HG03097 (cell line): ENCODE data around the gene CTNNAL1.

Source experiments
- ATAC-seq: cut with Tn5 transposase; IDR thresholded peaks from one replicate; pipeline ENCODE4 v1.9.1; 2021; ENCODE audit not compliant: unreplicated experiment, low FRiP score

Gene CTNNAL1

DNA sequence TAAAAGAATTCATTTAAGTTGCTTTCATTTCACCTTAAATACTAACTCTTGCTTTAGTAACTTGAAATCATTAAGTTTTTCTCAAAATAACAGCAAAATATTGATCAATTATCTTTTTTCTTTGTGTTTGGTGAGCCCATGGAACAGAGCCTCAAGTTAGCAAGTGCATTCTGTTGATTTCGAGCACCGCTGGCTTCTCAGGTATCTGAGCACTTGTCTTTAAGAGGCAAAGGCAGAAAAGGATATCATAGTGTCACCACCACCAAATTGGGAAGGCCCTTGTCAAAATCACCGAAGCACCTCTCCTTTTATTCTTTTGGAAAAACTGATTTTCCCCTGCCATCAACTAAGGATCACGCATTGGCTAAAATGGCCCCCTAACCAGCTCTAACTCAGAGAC lies 17.1 kb upstream of the CTNNAL1 start:
- ATAC-seq = no peak

DNA sequence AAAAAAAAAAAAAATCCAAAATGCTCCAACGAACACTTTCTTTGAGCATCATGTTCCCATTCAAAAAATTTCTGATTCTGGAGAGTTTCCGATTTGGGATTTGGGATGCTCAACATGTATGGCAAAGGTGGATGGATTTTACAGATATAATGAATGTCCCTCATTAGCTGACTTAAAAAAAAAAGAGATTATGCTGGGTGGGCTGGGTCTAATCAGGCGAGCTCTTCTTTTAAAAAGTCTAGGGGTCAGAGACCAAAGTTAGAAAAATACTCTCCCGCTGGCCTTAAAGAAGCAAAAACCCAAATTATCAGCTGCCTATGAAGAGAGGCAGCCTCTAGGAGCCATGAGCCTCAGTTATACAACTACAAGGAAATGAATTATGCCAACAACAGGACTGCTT lies 15.2 kb upstream of the CTNNAL1 start:
- ATAC-seq = no peak

DNA sequence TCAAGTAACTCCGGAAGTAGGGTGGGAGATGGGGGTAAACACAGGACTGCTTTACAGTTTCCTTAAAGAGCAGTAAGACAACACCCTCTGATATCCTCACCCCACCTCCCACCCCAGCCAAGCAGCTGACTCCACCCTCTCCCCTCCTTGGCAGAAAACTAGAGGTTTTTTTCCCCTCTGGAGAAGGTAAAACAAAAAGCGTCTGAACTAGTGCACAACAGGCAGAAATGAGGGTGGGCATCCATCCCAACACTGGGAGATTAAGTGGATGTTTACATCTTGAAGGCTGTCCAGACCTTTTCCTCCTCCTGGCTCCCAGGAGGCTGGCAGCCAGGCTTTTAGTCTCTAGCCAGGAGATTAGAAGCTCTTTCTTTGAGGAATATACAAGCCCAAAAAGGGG lies 13.9 kb upstream of the CTNNAL1 start:
- ATAC-seq = no peak

DNA sequence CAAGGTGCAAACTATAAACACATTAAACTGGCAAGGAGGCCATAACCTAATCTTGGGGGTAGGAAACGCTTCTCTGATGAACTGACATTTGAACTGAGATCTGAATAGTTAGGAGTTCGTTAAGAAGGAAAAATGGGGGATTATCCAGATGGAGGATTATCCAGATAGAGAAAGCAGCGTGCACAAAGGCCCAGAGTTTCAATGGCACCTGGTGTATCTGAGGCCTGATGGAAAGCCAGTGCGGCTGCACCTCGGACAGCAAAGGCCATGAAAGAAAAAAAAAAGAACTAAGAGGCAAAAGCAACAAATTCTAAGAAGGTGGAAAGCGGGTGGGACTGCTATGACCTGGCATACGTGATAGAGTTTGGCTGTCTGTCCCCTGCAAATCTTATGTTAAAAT lies 13.0 kb upstream of the CTNNAL1 start:
- ATAC-seq = no peak

DNA sequence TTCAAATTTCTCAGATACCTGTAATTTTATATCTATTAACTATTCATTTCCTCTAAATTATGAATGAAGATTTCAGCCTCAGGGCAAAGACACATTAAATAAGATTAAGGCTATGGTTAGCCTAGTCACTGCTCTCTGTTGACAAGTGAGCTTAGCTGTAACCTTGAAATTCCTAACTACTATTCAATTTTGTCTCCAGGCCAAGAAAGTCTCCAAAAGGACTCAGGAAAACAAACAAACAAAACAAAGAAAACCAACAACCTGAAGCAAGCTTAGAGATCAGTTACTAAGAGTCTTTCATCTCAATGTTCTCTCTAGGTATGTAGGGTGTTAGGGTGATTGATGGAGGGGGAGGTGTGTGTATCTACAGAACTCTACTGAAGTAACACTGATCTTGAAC lies 9.6 kb upstream of the CTNNAL1 start:
- ATAC-seq = no peak

DNA sequence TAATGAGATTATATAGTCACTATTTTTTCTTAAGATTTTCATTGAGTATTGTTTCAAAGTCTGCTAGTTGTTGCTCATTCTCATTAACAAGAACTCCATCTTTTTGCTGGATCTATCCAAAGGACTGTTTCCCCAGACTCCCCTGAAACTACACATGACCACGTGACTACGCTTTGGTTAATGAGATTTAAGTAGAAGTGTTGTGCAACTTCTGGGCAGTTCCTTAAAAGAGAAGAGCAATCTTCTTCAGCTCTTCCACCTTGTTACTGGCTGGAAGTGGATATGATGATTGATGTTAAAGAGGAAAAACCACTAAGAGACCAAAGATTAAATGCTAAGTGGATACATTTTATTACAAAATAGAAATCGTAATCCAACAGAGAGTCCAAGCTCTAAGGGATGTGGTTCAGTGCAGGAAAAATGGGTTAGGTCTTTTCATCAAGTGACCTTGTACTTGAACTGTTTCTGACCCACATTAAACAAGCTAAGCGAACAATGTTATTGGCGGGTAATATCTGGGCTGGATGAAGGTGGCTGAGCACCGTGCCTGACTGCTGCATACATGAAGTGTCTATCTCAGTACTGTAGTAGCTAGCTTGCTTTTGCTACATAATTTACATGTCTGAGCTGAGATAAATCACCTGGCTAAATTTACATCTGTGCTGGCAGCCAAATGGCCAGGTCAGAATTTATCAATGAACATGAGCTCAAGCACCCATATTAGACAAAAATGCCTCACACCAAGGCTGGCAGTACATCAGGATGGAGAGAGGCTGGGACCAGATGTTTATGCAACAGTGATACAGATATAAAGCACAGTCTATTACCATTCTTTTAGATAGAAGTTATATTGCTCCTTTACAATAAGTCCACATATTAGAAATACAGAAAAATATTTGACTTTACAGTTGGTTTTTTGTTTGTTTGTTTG lies 7.5 kb upstream of the CTNNAL1 start:
- ATAC-seq = no peak

DNA sequence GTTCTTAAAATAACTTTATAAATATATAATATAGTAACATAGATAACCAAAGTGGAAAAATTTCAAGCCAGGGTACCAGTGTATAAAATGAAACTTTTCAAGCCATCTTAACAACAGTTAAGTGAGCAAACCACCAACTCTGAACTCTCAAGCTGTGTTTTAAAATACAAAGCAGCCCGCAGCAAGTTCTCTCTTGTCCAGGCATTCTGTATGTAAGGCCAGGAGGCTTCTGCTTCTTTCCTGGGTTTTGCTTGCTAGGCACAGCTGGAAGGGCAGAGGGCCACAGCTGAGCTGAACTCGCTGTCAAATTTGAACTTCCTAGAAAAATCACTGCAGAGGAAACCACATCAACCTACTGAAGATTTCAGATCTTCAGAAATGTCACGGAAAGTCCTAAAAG lies 6.8 kb upstream of the CTNNAL1 start:
- ATAC-seq = no peak

DNA sequence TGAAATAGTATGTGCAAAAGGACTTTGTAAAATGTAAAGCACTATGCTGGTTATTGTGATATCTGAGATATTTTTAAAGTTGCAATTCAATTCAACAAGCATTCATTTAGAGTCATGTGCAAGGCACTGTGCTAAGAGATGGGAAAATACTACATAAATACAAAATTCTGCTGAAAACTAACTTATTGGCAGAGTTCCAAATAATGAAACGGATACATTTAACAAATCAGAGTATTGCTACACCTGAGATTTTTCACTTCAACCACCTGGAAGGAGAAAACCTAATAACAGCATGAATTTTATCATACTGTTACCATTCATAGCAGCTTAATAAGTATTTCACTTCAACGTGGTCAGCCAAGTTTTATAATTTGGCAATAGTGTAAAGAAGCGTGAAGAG lies 6.1 kb upstream of the CTNNAL1 start:
- no peak for ATAC-seq

DNA sequence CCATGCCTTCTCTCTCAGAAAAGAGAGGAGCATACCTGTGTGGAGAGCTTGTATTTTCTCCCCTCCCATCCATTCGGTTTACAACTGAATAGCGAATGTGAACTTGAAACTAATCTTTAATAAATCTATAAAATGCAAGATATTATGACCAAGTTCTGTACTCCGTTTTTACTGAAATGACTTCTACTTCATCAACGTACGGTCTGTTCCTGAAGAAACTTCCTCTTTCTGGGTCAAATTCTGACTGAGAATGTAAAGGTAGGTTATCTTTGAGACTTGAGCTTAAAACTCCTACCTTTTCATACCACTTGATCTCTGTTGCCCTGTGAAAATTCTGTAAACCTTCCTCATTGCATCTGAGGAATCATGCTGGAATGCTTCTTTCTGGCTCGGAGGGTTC lies 4.2 kb upstream of the CTNNAL1 start:
- ATAC-seq = no peak

DNA sequence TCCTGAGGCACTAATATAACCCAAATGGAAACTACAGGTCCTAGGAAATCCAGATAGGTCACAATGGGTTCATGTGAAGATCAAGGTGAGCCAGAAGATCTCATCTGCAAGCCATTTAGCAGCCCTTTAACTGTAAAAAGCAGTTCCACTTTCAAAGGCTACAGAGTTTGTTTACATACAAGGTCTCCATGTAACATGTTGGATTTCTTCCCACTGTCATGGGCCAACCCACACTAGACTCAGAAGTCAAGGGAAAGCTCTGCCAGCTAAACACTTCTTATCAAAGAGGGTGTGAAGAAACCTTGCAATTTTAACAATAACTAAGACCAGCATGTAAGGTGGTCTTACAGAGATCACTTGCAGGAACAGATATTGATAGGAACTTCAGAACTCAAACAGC lies 3.8 kb upstream of the CTNNAL1 start:
- no peak for ATAC-seq

DNA sequence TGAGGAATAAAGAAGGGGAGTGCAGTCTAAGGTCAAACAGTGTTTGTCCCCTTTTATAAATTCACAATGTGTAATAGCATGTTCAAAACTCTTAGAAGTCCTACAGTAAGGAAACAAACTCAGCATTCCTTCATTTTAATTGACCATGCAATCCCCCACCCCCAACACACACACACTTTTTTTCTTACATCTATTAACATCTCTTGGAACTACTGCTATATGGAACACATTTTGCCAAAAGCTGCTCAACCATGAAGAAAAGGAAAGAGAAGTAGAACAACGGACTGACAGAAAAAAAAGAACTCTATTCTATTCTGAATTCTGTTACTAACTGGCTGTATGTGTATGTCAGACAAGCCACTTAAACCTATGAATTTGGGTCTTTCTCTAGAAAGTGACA lies 2.8 kb upstream of the CTNNAL1 start:
- ATAC-seq = no peak

DNA sequence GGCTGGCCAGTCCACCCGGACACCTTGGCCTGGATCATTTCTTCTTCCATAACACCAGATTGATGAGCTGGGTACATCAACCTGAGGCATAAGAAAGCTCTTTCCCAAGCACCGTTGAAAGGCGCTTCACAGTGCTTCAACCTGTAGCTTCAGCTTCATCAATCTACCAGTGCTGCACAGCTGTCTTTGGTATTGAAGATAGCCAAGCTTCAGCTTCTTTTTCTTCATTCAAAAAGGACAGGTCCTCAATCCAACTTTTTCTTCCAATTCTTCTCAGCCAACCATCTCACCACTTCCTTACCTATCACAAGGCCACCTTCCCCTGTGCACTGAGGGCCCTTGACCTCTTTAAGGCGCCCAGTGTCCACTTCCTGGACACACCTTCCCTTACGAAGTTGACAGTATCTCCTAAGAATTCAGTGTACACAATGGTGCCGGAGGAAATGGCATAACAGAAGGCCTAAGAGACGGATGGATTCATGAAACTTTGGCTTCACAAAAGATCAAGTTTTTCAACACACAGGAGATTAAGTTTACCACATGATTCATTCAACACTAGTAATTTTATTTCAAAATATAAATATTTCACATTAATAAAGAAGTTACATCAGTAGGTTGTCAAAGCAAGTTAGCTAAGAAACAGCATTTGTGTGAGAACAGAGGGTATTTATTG lies 1.4 kb upstream of the CTNNAL1 start:
- no peak for ATAC-seq

DNA sequence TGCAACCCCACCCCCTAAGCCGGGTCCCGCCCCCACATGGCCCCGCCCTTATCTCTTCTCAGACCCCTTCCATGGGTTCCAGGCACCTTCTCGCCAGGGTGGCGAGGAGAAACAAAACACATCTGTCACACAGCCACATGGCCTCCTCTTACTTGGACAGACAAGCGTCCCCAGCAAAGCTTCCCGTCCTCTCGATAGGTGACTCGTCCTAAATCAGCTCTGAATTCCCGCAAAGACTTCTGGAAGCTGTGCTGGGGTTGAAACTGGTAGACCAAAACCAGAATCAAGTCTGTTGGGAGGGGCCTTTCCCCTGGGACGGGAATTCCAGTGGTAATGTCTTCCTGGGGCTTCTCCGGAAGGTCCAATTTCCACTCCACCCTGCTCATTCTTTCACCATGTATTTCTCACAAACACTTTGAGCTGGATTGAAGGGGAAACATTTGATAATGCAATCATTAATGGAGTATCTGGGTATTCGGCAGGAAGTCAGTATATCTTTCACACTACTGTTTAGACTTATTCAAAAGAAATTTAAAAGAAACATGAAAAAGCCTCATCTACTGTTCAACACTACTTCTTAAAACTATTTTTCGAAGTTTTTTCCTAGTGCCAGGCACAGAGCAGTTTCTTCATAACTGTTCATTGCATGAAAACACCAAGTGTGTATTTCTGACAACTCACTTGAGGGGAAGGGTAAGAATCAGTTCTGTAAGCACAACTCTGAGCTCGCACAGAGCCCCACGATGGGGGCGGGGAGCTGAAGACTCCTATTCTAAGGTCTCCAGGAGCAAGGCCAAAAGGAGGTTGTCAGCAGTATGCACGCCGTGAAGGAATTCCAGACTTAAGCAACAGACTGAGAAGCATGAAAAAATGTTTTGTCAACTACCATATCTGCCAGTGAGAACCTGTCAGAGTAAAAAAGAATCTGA lies 644 bp upstream of the CTNNAL1 start:
- no peak for ATAC-seq

DNA sequence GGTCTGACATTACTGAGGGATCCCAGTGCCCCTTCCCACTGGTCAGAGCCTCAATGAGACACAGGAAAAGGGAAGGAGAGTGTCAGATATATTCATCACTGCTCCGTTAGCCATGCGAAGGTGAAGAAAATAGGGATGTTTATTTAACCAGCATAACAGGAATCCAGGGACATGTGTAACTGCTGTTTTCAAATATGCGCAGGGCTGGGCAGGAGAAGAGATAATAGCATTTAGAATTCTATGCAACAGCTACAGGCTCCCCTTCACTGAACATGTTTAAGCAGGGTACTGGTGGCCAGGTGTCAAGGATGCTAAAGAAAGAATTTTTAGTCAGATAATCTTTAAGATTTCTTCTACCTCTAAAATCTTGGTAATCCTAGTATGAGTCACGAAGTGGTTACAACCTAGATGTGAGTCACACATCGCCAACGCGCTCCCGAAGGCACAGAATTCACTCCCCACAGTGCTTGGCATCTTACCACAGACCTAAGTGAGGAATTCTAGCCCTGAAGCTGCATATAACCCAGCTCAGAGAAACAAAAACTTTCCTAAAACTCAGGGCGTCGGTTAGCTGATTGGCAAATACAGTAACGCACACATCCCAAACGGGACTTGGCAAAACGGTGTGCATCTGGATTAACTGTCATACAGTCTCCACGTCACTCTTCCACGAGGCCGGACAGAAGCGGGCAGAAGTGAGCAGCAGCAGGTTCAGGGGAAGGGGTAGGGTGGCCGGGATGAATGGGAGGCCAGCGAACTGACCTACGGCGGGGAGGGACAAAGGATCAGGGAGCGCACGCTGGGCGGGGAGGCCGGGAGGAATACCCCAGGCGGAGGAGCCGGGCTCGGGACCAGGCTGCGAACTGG lies 1.1 kb downstream of the CTNNAL1 start:
- ATAC-seq = peak; percentile 14

DNA sequence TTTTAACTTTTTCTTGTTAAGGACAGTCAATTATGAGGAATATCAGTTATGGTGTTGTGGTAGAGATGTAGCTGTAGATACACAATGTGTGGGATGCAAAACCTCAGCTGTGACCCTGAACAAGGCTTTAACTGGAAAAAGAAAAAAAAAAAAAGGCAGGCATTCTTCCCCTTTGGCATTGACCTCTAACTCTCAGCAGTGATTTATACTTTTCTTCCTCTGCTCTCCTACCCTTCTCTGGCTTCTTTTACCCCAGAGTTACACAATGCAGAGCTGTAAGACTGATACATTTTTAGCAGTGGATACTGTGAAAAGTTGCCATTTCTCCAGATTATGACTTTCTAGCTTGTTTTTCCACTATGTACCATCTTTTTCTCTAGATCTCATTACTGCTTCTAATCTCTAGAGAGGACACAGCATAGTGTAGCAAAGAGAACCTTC lies 2.0 kb downstream of the CTNNAL1 start:
- ATAC-seq = no peak

DNA sequence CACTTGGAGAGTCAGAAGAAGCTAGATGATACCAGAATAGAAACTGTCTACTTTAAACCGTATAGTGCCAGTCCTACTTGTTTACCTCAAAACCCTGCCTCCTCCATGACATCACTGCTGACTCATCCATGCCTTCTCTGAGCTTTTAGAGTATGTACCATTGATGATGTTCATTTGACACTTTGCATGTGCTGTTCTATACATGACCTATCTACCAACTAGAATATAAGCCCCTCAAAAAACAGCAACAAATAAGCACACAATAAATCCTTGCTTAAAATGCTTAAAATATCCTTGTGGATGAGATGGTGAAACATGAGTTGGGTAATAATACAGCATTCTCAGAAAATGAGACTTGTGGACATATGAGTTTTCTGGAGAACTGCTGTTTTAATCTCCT lies 2.6 kb downstream of the CTNNAL1 start:
- ATAC-seq = no peak

DNA sequence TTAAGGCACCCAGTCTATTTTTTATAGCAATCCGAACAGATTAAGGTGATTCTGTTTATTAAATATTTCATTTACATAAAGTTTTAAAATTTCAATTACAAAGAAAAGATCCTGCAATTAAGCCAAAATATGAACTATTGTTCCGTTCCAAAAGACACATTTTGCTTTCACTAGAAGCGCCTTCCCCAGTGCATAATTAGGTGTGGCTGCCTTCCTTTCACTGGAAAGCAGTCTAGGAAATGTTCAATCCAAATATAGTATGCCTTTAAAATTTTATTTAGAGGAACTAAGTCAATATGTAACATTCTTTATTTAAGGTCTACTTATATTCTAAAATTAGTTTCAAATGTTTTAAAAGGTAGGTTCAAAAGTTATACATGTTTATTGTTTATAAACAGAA lies 7.6 kb downstream of the CTNNAL1 start:
- no peak for ATAC-seq

DNA sequence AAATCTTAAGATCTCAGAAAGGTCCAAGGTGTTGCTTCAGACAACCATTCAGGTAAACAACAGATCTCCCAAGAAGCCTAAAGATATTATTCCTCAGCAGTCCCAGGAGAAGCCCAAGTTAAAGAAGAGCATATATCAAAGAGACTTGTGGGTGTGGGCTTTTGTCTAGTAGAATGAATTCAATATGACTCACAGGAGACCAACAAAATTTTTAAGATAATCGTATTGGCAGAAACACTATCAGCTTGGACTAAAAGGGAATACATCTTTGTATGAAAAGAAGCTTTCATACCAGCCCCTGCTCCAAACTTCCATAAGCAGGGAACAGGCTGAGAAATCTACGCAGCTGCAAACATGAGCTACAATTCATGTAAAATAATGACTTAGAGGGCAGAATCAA lies 10.2 kb downstream of the CTNNAL1 start:
- ATAC-seq = no peak

DNA sequence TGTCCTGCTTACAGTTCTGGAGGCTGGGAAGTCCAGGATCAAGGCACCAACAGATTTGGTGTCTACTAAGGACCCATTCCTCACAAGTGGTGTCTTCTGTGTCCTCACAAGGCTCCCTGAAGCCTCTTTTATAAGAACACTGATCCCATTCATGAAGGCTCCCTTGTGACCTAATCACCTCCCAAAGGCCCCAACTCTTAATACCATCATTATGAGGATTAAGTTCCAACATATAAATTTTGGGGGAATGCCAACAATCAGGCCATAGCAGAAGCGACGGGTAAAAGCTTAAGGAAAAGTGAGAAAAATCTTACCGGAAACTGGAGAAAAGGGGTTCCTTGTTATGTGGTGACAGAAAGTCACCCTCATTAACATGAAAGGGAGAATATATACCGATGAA lies 11.2 kb downstream of the CTNNAL1 start:
- no peak for ATAC-seq

DNA sequence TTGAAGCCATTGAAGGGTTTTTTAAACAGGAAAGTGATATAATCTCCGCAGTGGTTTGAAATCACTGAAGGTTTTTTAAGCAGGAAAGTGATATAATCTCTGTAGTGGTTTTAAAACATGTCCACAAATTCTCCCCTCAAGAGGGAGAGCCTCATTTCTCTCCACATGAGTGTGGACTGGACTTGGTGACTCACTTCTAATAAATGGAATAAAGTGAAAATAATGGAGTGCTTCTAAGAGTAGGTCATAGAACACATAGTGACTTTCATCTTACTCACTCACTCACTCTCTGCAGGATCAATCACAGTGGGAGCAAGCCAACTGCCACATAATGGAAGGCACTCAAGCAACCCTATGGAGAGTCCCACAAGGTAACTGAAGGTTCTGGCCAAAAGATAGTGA lies 12.0 kb downstream of the CTNNAL1 start:
- ATAC-seq = no peak
